Large intestine (tissue), 3 donors: ENCODE measurements around the gene FANCL. TPM values are rescaled to one million over a fixed set of nuclear protein-coding genes. Genes with fewer than 3 reads are reported as not detected.
"Not testable (repeated sequence)": the region's sequence is repeated elsewhere in the genome, so short reads cannot be mapped to it uniquely, and the experiment has no call there.

ENCODE experiments used
- DNase-seq, 2 donors: peaks; one replicate each; pipeline versions ENCODE4 v3.0.0 to v3.0.0-alpha.2; 2013
- H3K27ac ChIP-seq: one replicate; pipeline ENCODE4 v1.5.1; 2013; ENCODE audit warnings: low read length
- H3K27me3 ChIP-seq: 2 replicates; pipeline ENCODE4 v1.6.1; 2013; ENCODE audit warnings: low read length; ENCODE audit not compliant: control insufficient read depth, insufficient read depth
- H3K36me3 ChIP-seq: 2 replicates; pipeline ENCODE4 v1.6.1; 2013; ENCODE audit warnings: low read length; ENCODE audit not compliant: control insufficient read depth, insufficient read depth
- H3K4me1 ChIP-seq: one replicate; pipeline ENCODE4 v1.6.1; 2013; ENCODE audit warnings: low read length; ENCODE audit not compliant: control insufficient read depth, insufficient read depth
- H3K4me3 ChIP-seq: one replicate; pipeline ENCODE4 v1.5.1; 2013; ENCODE audit warnings: low read length
- H3K9me3 ChIP-seq: one replicate; pipeline ENCODE4 v1.6.1; 2013; ENCODE audit warnings: mild to moderate bottlenecking, low read depth, low read length, moderate library complexity; ENCODE audit not compliant: control insufficient read depth
- WGBS: methylation state at CpG from one replicate; pipeline ENCODE4 v1.1.5; 2013; ENCODE audit warnings: low lambda C conversion rate; ENCODE audit not compliant: insufficient coverage; 5-methylcytosine and 5-hydroxymethylcytosine counted together
- polyA plus RNA-seq: library from polyadenylated mRNA; unstranded; fragments of 120-200 nt; gene quantifications from one replicate; pipeline ENCODE4 v1.2.1, GENCODE V29; 2013

Gene FANCL
- polyA plus RNA-seq, 1 donor: 49.4 TPM

GRCh38 chr2:58131191-58132011 lies 109.7 kb downstream of the FANCL start:
- Histone ChIP-seq H3K27ac (no peak overlapping the region), H3K36me3 (peaks cover 3% of the 10 kb centered on the region), H3K9me3 (no peaks in the 10 kb centered on the region), H3K4me1 (no peaks in the 10 kb centered on the region), H3K4me3 (no peak overlapping the region), H3K27me3 (no peaks in the 10 kb centered on the region)
- DNase-seq: no peak
- no CpG with 5 or more reads among the region's 5 CpGs for WGBS

- Histone ChIP-seq H3K4me3 (no peak overlapping the region), H3K4me1 (no peaks in the 10 kb centered on the region), H3K9me3 (no peaks in the 10 kb centered on the region), H3K27me3 (no peaks in the 10 kb centered on the region), H3K36me3 (peaks cover 3% of the 10 kb centered on the region), H3K27ac (no peak overlapping the region)
- WGBS: 100% methylated on average over 1 of the region's 2 CpGs
- no peak for DNase-seq
Measured at GRCh38 chr2:58130238-58130637, 110.9 kb downstream of the FANCL start.

- H3K4me1 ChIP-seq: no peaks in the 10 kb centered on the region
- no peak overlapping the region for H3K4me3 ChIP-seq
- H3K9me3 ChIP-seq: no peaks in the 10 kb centered on the region
- H3K27me3 ChIP-seq: no peaks in the 10 kb centered on the region
- no peak overlapping the region for H3K27ac ChIP-seq
- WGBS: 100% methylated on average over 2 of the region's 3 CpGs
- DNase-seq: no peak
- H3K36me3 ChIP-seq: peaks cover 5% of the 10 kb centered on the region
Measured at GRCh38 chr2:58127111-58127510, 114.0 kb downstream of the FANCL start.

DNA sequence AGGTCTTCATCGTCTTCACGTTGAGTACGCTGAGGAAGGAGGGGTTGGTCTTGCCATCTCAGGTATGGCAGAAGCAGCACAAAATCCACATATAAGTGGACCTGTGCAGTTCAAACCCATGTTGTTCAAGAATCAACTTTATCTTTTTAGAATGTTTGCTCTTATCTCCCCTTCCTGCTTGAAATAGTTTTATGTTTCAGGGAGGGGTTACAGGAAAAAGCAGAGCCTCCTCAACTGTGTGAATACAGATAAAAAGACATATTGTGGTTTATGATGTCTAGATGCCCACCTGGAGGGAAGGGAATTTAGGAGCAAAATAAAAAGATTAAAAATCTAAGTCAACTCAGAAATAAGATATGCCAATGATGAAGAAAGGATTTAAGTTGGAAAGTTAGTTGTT lies 118.6 kb downstream of the FANCL start:
- WGBS: 80% methylated on average over 1 of the region's 3 CpGs
- no peaks in the 10 kb centered on the region for H3K4me1 ChIP-seq
- no peak for DNase-seq

GRCh38 chr2:58122040-58122439 lies 119.1 kb downstream of the FANCL start:
- Histone ChIP-seq H3K9me3 (no peaks in the 10 kb centered on the region), H3K4me1 (no peaks in the 10 kb centered on the region), H3K36me3 (peaks cover 5% of the 10 kb centered on the region), H3K27ac (no peak overlapping the region), H3K27me3 (no peaks in the 10 kb centered on the region), H3K4me3 (no peak overlapping the region)
- DNase-seq: no peak
- 83% methylated on average over 2 of the region's 3 CpGs for WGBS

More for the DNA sequence above, 118.6 kb downstream of the FANCL start:
- H3K36me3 ChIP-seq: peaks cover 5% of the 10 kb centered on the region
- H3K27me3 ChIP-seq: no peaks in the 10 kb centered on the region
- no peak overlapping the region for H3K4me3 ChIP-seq
- H3K9me3 ChIP-seq: no peaks in the 10 kb centered on the region
- no peak overlapping the region for H3K27ac ChIP-seq

- H3K4me3 ChIP-seq: no peak overlapping the region
- H3K4me1 ChIP-seq: no peaks in the 10 kb centered on the region
- 100% methylated on average over 2 of the region's 5 CpGs for WGBS
- no peak overlapping the region for H3K27ac ChIP-seq
- H3K9me3 ChIP-seq: no peaks in the 10 kb centered on the region
- H3K27me3 ChIP-seq: no peaks in the 10 kb centered on the region
- DNase-seq: no peak
- peaks cover 5% of the 10 kb centered on the region for H3K36me3 ChIP-seq
Measured at GRCh38 chr2:58120626-58121229, 120.4 kb downstream of the FANCL start.

DNA sequence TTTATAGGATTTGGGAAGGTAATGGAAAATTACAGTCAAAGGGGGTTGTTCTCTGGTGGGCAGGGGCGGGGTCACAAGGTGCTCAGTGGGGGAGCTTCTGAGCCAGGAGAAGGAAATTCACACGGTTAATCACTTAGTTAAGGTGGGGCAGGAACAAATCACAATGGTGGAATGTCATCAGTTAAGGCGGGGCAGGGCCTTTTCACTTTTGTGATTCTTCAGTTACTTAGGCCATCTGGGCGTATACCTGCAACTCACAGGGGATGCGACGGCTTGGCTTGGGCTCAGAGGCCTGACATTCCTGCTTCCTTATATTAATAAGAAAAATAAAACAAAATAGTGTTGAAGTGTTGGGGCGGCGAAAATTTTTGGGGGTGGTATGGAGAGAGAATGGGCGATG lies 127.6 kb downstream of the FANCL start:
- WGBS: 71% methylated on average over 1 of the region's 9 CpGs
- H3K9me3 ChIP-seq, H3K4me3 ChIP-seq, H3K36me3 ChIP-seq, H3K27ac ChIP-seq, DNase-seq, H3K27me3 ChIP-seq, H3K4me1 ChIP-seq: not testable (repeated sequence)

DNA sequence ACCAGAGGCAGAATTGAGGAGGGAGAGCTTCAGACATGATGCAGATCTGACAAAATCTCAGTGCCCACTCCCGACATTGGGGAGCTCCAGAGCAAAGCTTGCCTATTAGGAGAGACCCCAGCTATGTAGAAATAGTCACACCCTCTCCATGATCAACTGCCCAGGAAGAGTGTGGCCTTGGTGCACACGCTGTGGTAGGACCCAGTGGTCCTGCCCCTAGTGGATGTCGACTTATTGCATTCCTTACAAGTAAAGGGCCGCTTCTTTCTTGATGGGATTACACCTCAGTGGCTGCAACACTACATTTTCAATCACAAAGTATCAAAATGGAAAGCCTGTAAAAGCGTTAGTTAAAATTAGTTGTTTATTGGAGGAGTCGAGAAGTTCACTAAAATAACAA lies 130.4 kb downstream of the FANCL start:
- H3K4me3 ChIP-seq: no peak overlapping the region
- peaks cover 3% of the 10 kb centered on the region for H3K36me3 ChIP-seq
- no peaks in the 10 kb centered on the region for H3K27me3 ChIP-seq
- no peak for DNase-seq
- H3K27ac ChIP-seq: no peak overlapping the region
- WGBS: no CpG with 5 or more reads among the region's 6 CpGs
- H3K4me1 ChIP-seq: no peaks in the 10 kb centered on the region
- H3K9me3 ChIP-seq: no peaks in the 10 kb centered on the region

- Histone ChIP-seq H3K27me3 (no peaks in the 10 kb centered on the region), H3K4me3 (no peak overlapping the region), H3K27ac (no peak overlapping the region), H3K36me3 (peaks cover 3% of the 10 kb centered on the region), H3K4me1 (no peaks in the 10 kb centered on the region), H3K9me3 (no peaks in the 10 kb centered on the region)
- WGBS: no CpG with 5 or more reads among the region's 2 CpGs
- DNase-seq: no peak
Measured at GRCh38 chr2:58109481-58109880, 131.6 kb downstream of the FANCL start.
